Uterus (tissue), 4 donors: ENCODE results near the gene ZFP57. TPM values are rescaled to one million over a fixed set of nuclear protein-coding genes. Genes with fewer than 3 reads are reported as not detected.

ENCODE experiments used
- DNase-seq, 2 donors: peaks; one replicate each; pipeline ENCODE4 v3.0.0-alpha.2; 2019 to 2020
- H3K27ac ChIP-seq, 2 donors: fragments of 200-600 bp; sonication (generic); 1 replicate in 1 of 2; 2 replicates in 1 of 2; pipeline ENCODE4 v1.5.1; 2016 to 2018
- H3K27me3 ChIP-seq, 2 donors: fragments of 200-600 bp; sonication (generic); one replicate each; pipeline ENCODE4 v1.5.1; 2018 to 2019; ENCODE audit warnings: control low read depth in 1 of 2
- H3K36me3 ChIP-seq, 2 donors: fragments of 200-600 bp; sonication (generic); one replicate each; pipeline ENCODE4 v1.5.1; 2019; ENCODE audit warnings: control low read depth in 1 of 2
- H3K4me1 ChIP-seq, 2 donors: fragments of 200-600 bp; sonication (generic); one replicate each; pipeline ENCODE4 v1.5.1; 2018 to 2019; ENCODE audit warnings: control low read depth in 1 of 2
- H3K4me3 ChIP-seq, 2 donors: fragments of 200-600 bp; sonication (generic); 1 replicate in 1 of 2; 2 replicates in 1 of 2; pipeline ENCODE4 v1.5.1; 2018 to 2019; ENCODE audit warnings: mild to moderate bottlenecking in 1 of 2
- H3K9me3 ChIP-seq, 2 donors: fragments of 200-600 bp; sonication (generic); one replicate each; pipeline ENCODE4 v1.5.1; 2019; ENCODE audit warnings: control low read depth in 1 of 2
- CTCF ChIP-seq, 4 experiments: fragments of 200-600 bp in 2 of 4; fragments of 450-650 bp in 2 of 4; sonication (generic) in 2 of 4; IDR thresholded peaks; one replicate each; pipeline ENCODE4 v1.5.1; 2016 to 2019; ENCODE audit warnings: antibody characterized with exemption in 4 of 4, mild to moderate bottlenecking in 2 of 4, moderate library complexity in 1 of 4
- POLR2A ChIP-seq, 2 donors: fragments of 450-650 bp; IDR thresholded peaks; one replicate each; pipeline ENCODE4 v1.6.1; 2016; ENCODE audit warnings: antibody characterized with exemption in 2 of 2, mild to moderate bottlenecking in 1 of 2, moderate library complexity in 1 of 2
- intact Hi-C: fragments of 100-400 bp; cut with DNase I; formaldehyde crosslinking; loops from one replicate; pipeline ENCODE4 v1.15.1; 2023; ENCODE audit warnings: low total_unique reads
- total RNA-seq, 4 donors: library from RNA; depleted of rRNA in 3 of 4; stranded (reverse); fragments of >200 nt in 3 of 4; gene quantifications; one replicate each; pipeline versions ENCODE4 v1.1.0 to v1.2.4, GENCODE V29; 2014 to 2023
- donor health status: DM: yes; HTN: yes; CAD: no.

Gene ZFP57
- total RNA-seq, 4 donors from 2014 or later: 0.24 TPM; not detected in 3

GRCh38 chr6:29708432-29709179 lies 27.7 kb upstream of the ZFP57 start:
- no peak for DNase-seq
- intact Hi-C loops: loop anchor here (10.0 kb wide), 1 partner anchor 126 kb away; no protein-coding TSS in a partner anchor
- H3K4me3 ChIP-seq: no peak overlapping the region
- no peaks in the 10 kb centered on the region for H3K27me3 ChIP-seq
- TF ChIP-seq POLR2A (IDR thresholded peaks at IDR 0.05) (no peak), CTCF (IDR thresholded peaks at IDR 0.05) (no peak)
- H3K9me3 ChIP-seq: no peaks in the 10 kb centered on the region
- no peaks in the 10 kb centered on the region for H3K4me1 ChIP-seq
- H3K27ac ChIP-seq: no peak overlapping the region
- H3K36me3 ChIP-seq: no peaks in the 10 kb centered on the region

- no peak overlapping the region for H3K4me3 ChIP-seq
- no peaks in the 10 kb centered on the region for H3K4me1 ChIP-seq
- TF ChIP-seq POLR2A (IDR thresholded peaks at IDR 0.05): no peak
- peak; percentile 47 to 80 (median 66) for TF ChIP-seq CTCF (IDR thresholded peaks at IDR 0.05)
- no peaks in the 10 kb centered on the region for H3K27me3 ChIP-seq
- no peak overlapping the region for H3K27ac ChIP-seq
- no peaks in the 10 kb centered on the region for H3K9me3 ChIP-seq
- intact Hi-C loops: loop anchor here (10.0 kb wide), 1 partner anchor 129 kb away; no protein-coding TSS in a partner anchor
- DNase-seq: peak in 1 of 2 donors; percentile 40
- H3K36me3 ChIP-seq: no peaks in the 10 kb centered on the region
Observed at GRCh38 chr6:29705389-29706231, 24.7 kb upstream of the ZFP57 start.

GRCh38 chr6:29702519-29703103 lies 21.7 kb upstream of the ZFP57 start:
- no peaks in the 10 kb centered on the region for H3K4me1 ChIP-seq
- no peaks in the 10 kb centered on the region for H3K27me3 ChIP-seq
- H3K36me3 ChIP-seq: no peaks in the 10 kb centered on the region
- H3K9me3 ChIP-seq: no peaks in the 10 kb centered on the region
- H3K27ac ChIP-seq: no peak overlapping the region
- intact Hi-C loops: loop anchor here (10.0 kb wide), 1 partner anchor 132 kb away; no protein-coding TSS in a partner anchor
- peak in 2 of 4 experiments; percentile 17 to 27 for TF ChIP-seq CTCF (IDR thresholded peaks at IDR 0.05)
- no peak for TF ChIP-seq POLR2A (IDR thresholded peaks at IDR 0.05)
- no peak for DNase-seq
- no peak overlapping the region for H3K4me3 ChIP-seq

- Histone ChIP-seq H3K4me3 (no peak overlapping the region), H3K27me3 (no peaks in the 10 kb centered on the region), H3K4me1 (no peaks in the 10 kb centered on the region), H3K27ac (no peak overlapping the region), H3K9me3 (no peaks in the 10 kb centered on the region), H3K36me3 (no peaks in the 10 kb centered on the region)
- TF ChIP-seq POLR2A (IDR thresholded peaks at IDR 0.05): no peak
- no peak for TF ChIP-seq CTCF (IDR thresholded peaks at IDR 0.05)
- intact Hi-C loops: no loop called here
- DNase-seq: no peak
Observed at GRCh38 chr6:29696147-29697125, 15.5 kb upstream of the ZFP57 start.
